K562 (cell line): ENCODE data around the gene CDC20B. TPM values are rescaled to one million over a fixed set of nuclear protein-coding genes. Genes with fewer than 3 reads are reported as not detected.
A peak's percentile ranks its signal among the peaks of the same experiment; 100 is the strongest.

Source experiments
- BRD9 ChIP-seq: fragments of 450-650 bp; IDR thresholded peaks from 2 replicates; pipeline ENCODE4 v1.6.1; 2018; ENCODE audit warnings: low read depth; ENCODE audit not compliant: partially characterized antibody
- BRF1 ChIP-seq: IDR thresholded peaks from 3 replicates; pipeline ENCODE4 v1.6.1; 2011; ENCODE audit warnings: borderline replicate concordance, mild to moderate bottlenecking; ENCODE audit not compliant: insufficient read length; ENCODE audit errors: extremely low read depth
- CEBPB ChIP-seq: fragments of 450-650 bp; IDR thresholded peaks from 2 replicates; pipeline ENCODE4 v1.6.1; 2016; ENCODE audit warnings: missing genetic modification characterization, missing compliant biosample characterization
- CHD7 ChIP-seq: fragments of 200-600 bp; sonication (generic); IDR thresholded peaks from one replicate; pipeline ENCODE4 v1.6.1; 2012; ENCODE audit warnings: mild to moderate bottlenecking, low read depth, low read length, inconsistent platforms
- HES1 ChIP-seq: fragments of 450-650 bp; IDR thresholded peaks from 2 replicates; pipeline ENCODE4 v1.6.1; 2016; ENCODE audit warnings: low read depth, mild to moderate bottlenecking, moderate library complexity
- KDM1A ChIP-seq, 2 experiments: fragments of 450-650 bp; IDR thresholded peaks; 2 replicates each; pipeline ENCODE4 v1.6.1; 2016; ENCODE audit warnings: mild to moderate bottlenecking in 2 of 2
- MYBL2 ChIP-seq, 2 experiments: fragments of 450-650 bp in 1 of 2; sonication (generic) in 1 of 2; formaldehyde crosslinking in 1 of 2; IDR thresholded peaks; 2 replicates each; pipeline versions ENCODE4 v1.6.1 to v1.8.1; 2017 to 2022; ENCODE audit warnings: borderline replicate concordance in 1 of 2, inconsistent platforms in 1 of 2, low read depth in 1 of 2, mild to moderate bottlenecking in 1 of 2, missing genetic modification reagents in 1 of 2, moderate library complexity in 1 of 2
- PHTF2 ChIP-seq: fragments of 250-450 bp; sonication (Bioruptor Pico); IDR thresholded peaks from 2 replicates; pipeline ENCODE4 v1.5.0; 2021; ENCODE audit warnings: mild to moderate bottlenecking
- RAD21 ChIP-seq, 2 experiments: fragments of 250-450 bp in 1 of 2; fragments of 450-650 bp in 1 of 2; sonication (Bioruptor Pico) in 1 of 2; formaldehyde crosslinking in 1 of 2; IDR thresholded peaks in 1 of 2; conservative IDR thresholded peaks in 1 of 2; 2 replicates each; pipeline versions ENCODE4 v1.4.0 to v1.8.0; 2020 to 2022; ENCODE audit warnings: mild to moderate bottlenecking in 2 of 2, moderate library complexity in 1 of 2
- ZHX1 ChIP-seq: fragments of 150-350 bp; conservative IDR thresholded peaks from 2 replicates; pipeline ENCODE4 v1.6.1; 2014; ENCODE audit warnings: low read length
- ZNF311 ChIP-seq: fragments of 250-450 bp; sonication (Bioruptor Pico); IDR thresholded peaks from 2 replicates; pipeline ENCODE4 v1.4.0; 2020; ENCODE audit warnings: mild to moderate bottlenecking, moderate library complexity
- ZNF696 ChIP-seq: fragments of 250-450 bp; sonication (Bioruptor Pico); conservative IDR thresholded peaks from 2 replicates; pipeline ENCODE4 v1.4.0; 2020; ENCODE audit warnings: mild to moderate bottlenecking, moderate library complexity
- polyA plus RNA-seq, 8 experiments: library from polyadenylated mRNA; depleted of rRNA in 4 of 8; stranded (reverse) in 5 of 8; unstranded in 3 of 8; fragments of >200 nt; fragmentation: Nextera tagmentation in 2 of 8; fragmentation: Illumina TruSeq in 1 of 8; extraction: Ambion mirVana in 2 of 8; extraction: Trizol in 1 of 8; gene quantifications; 2 replicates each; pipeline versions ENCODE4 v1.2.1 to v1.2.3, GENCODE V29; 2011 to 2014; ENCODE audit warnings: inconsistent platforms in 1 of 8, missing spikeins in 1 of 8
- total RNA-seq, 7 experiments: library from RNA; depleted of rRNA in 6 of 7; stranded (reverse); fragments of >200 nt in 6 of 7; fragmentation: Illumina TruSeq in 2 of 7; extraction: Trizol in 2 of 7; gene quantifications; 2 replicates each; pipeline versions ENCODE4 v1.2.1 to v1.2.3, GENCODE V29; 2011 to 2021; ENCODE audit warnings: low replicate concordance in 1 of 7

Gene CDC20B
- total and polyA plus RNA-seq, 9 of the 15 experiments (the other 6 are each of a cell fraction or from before 2014, with no cell fraction given), result 0.04 TPM; not detected in 8

GRCh38 chr5:55159763-55160492 is 13.0 kb downstream of the CDC20B start, which contains the start of gene GPX8 (continued):
- TF ChIP-seq HES1 (no peak), BRD9 (no peak), ZNF311 (CRISPR knock-in tag) (no peak), ZHX1 (no peak), CHD7 (no peak), CEBPB (tag) (peak; percentile 90), KDM1A (IDR thresholded peaks at IDR 0.05) (no peak), RAD21 (CRISPR knock-in tag; conservative IDR thresholded peaks at IDR 0.05 in 1 of 2, IDR thresholded peaks at IDR 0.05 in 1 of 2) (peak; percentile 74 to 76), BRF1 (no peak), ZNF696 (CRISPR knock-in tag) (no peak), MYBL2 (IDR thresholded peaks at IDR 0.05; ENCODE audit: low read depth) (no peak), MYBL2 (CRISPR knock-in tag; IDR thresholded peaks at IDR 0.05; ENCODE audit: borderline replicate concordance) (no peak), PHTF2 (CRISPR knock-in tag) (no peak)
